Fibroblast of the aortic adventitia (primary cell): ENCODE results near the gene TSPAN32. TPM values are rescaled to one million over a fixed set of nuclear protein-coding genes. Genes with fewer than 3 reads are reported as not detected.

Experiments
- DNase-seq: peaks from one replicate; pipeline ENCODE4 v3.0.0-alpha.2; 2010; ENCODE audit warnings: low read depth
- H3K4me3 ChIP-seq: 2 replicates; pipeline ENCODE4 v1.5.1; 2011; ENCODE audit warnings: low read depth, mild to moderate bottlenecking, control low read depth, low read length, moderate library complexity
- total RNA-seq: library from RNA; depleted of rRNA; stranded (reverse); fragments of >200 nt; gene quantifications from 2 replicates; pipeline ENCODE4 v1.2.3, GENCODE V29; 2012; ENCODE audit warnings: low replicate concordance
- TF ChIP-seq, protein P1 (sequence below): IDR thresholded peaks from 2 replicates; pipeline ENCODE4 v1.5.1; 2011; ENCODE audit warnings: mild to moderate bottlenecking, low read length, control low read depth, inconsistent platforms; ENCODE audit not compliant: insufficient read depth

The TSPAN32 gene
- total RNA-seq, 1 donor: under 0.01 TPM

DNA sequence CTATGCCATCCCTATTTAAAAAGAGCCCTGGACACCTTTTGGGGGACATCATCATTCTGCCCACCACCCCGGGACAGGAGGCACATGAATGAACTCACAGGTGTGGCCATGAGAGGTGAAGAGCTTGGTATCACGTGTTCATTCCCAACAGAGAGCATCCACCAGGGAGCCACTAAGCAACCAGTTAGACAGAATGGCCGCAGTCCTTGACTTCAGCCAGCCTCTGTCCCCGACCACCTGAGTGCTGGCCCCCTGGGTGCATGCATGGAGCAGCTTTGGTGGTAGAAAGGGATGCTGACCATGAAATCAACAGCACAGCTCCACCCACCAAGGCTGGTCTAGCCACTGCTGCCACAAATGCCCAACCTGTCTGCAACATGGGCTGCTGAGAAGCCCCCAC is 44.2 kb downstream of the TSPAN32 start:
- no peak for DNase-seq
- TF ChIP-seq, protein P1, sequence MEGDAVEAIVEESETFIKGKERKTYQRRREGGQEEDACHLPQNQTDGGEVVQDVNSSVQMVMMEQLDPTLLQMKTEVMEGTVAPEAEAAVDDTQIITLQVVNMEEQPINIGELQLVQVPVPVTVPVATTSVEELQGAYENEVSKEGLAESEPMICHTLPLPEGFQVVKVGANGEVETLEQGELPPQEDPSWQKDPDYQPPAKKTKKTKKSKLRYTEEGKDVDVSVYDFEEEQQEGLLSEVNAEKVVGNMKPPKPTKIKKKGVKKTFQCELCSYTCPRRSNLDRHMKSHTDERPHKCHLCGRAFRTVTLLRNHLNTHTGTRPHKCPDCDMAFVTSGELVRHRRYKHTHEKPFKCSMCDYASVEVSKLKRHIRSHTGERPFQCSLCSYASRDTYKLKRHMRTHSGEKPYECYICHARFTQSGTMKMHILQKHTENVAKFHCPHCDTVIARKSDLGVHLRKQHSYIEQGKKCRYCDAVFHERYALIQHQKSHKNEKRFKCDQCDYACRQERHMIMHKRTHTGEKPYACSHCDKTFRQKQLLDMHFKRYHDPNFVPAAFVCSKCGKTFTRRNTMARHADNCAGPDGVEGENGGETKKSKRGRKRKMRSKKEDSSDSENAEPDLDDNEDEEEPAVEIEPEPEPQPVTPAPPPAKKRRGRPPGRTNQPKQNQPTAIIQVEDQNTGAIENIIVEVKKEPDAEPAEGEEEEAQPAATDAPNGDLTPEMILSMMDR: no peak
- no peak overlapping the region for H3K4me3 ChIP-seq

DNA sequence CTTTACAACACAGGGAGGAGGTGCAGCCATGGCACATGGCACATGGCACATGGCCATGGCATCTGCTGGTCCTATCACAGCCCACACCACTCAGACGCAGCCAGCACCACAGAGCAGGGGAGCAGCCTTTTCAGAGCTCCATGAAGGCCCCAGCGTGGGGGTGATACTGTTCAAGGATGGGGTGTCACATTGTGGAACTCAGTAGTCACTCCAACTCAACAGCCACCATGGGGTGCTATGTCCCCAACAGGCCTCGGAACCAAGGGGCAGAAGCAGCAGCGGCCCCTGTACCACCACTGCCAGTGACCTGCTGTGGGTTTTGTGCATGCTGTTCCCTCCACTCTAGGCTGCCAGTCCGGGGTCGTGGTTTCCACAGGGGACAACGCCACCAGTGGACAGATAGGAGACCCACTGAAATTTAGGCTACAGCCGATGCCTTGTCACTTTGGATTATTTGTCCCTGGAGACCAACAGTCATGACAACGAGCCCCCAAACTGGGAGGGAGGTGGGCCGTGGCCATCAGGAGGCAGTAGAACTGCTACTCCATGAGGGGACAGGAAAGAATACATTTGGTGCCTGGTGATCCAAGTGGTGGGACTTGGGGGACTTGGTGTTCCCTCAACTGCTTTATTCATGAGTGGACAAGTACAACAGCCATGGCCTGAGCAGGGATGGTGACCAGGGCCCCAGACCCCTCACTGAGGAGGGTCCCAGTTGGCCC is 44.9 kb downstream of the TSPAN32 start:
- no peak for DNase-seq
- TF ChIP-seq, protein P1: no peak
- H3K4me3 ChIP-seq: no peak overlapping the region

GRCh38 chr11:2347308-2347830 is 45.6 kb downstream of the TSPAN32 start:
- TF ChIP-seq, protein P1: no peak
- DNase-seq: no peak
- no peak overlapping the region for H3K4me3 ChIP-seq

DNA sequence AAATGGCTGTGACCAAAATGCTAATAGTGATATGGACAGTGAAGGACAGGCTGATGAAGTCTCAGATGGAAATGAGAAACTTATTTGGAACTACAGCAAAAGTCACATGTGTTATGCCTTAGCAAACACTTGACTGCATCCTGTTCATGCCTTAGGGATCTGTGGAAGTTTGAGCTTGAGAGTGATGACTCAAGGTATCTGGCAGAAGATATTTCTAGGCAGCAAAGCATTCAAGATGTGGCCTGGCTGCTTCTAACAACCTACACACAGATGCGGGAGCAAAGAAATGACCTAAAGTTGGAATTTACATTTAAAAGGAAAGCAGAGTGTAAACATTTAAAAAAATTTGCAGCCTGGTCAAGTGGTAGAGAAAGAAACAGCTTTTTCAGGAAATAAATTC is 47.2 kb downstream of the TSPAN32 start:
- DNase-seq: peak; percentile 49
- no peak overlapping the region for H3K4me3 ChIP-seq
- TF ChIP-seq, protein P1: no peak

DNA sequence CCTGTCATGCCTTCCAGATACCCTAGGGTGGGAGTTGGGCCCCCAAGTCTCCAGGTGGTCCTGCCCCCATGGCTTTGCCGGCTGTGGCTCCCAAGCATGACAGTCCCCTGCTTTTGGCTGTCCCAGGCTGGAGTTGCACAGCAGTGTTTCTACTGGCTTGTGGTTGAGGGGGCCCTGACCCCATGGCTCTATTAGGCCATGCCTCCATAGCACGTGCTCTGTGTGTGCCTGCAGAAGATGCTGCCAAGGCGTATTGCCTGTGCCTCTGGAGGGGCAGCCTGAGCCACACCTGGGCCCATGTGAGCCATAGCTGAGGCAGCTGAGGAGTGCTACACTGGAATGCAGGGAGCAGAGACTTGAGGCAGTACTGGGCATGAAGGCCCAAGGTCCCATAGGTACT is 49.9 kb downstream of the TSPAN32 start:
- no peak overlapping the region for H3K4me3 ChIP-seq
- TF ChIP-seq, protein P1: no peak
- no peak for DNase-seq

GRCh38 chr11:2352420-2352819 is 50.6 kb downstream of the TSPAN32 start:
- H3K4me3 ChIP-seq: no peak overlapping the region
- no peak for DNase-seq
- TF ChIP-seq, protein P1: no peak
